Large intestine (tissue), 3 donors: ENCODE results near the gene FBXL17. TPM values are rescaled to one million over a fixed set of nuclear protein-coding genes. Genes with fewer than 3 reads are reported as not detected.
A peak's percentile ranks its signal among the peaks of the same experiment; 100 is the strongest.

Experiments used
- DNase-seq, 2 donors: peaks; one replicate each; pipeline versions ENCODE4 v3.0.0 to v3.0.0-alpha.2; 2013
- H3K27ac ChIP-seq: one replicate; pipeline ENCODE4 v1.5.1; 2013; ENCODE audit warnings: low read length
- H3K27me3 ChIP-seq: 2 replicates; pipeline ENCODE4 v1.6.1; 2013; ENCODE audit warnings: low read length; ENCODE audit not compliant: control insufficient read depth, insufficient read depth
- H3K36me3 ChIP-seq: 2 replicates; pipeline ENCODE4 v1.6.1; 2013; ENCODE audit warnings: low read length; ENCODE audit not compliant: control insufficient read depth, insufficient read depth
- H3K4me1 ChIP-seq: one replicate; pipeline ENCODE4 v1.6.1; 2013; ENCODE audit warnings: low read length; ENCODE audit not compliant: control insufficient read depth, insufficient read depth
- H3K4me3 ChIP-seq: one replicate; pipeline ENCODE4 v1.5.1; 2013; ENCODE audit warnings: low read length
- H3K9me3 ChIP-seq: one replicate; pipeline ENCODE4 v1.6.1; 2013; ENCODE audit warnings: mild to moderate bottlenecking, low read depth, low read length, moderate library complexity; ENCODE audit not compliant: control insufficient read depth
- WGBS: methylation state at CpG from one replicate; pipeline ENCODE4 v1.1.5; 2013; ENCODE audit warnings: low lambda C conversion rate; ENCODE audit not compliant: insufficient coverage; 5-methylcytosine and 5-hydroxymethylcytosine counted together
- polyA plus RNA-seq: library from polyadenylated mRNA; unstranded; fragments of 120-200 nt; gene quantifications from one replicate; pipeline ENCODE4 v1.2.1, GENCODE V29; 2013

FBXL17 gene
- polyA plus RNA-seq, 1 donor = 20.4 TPM

DNA sequence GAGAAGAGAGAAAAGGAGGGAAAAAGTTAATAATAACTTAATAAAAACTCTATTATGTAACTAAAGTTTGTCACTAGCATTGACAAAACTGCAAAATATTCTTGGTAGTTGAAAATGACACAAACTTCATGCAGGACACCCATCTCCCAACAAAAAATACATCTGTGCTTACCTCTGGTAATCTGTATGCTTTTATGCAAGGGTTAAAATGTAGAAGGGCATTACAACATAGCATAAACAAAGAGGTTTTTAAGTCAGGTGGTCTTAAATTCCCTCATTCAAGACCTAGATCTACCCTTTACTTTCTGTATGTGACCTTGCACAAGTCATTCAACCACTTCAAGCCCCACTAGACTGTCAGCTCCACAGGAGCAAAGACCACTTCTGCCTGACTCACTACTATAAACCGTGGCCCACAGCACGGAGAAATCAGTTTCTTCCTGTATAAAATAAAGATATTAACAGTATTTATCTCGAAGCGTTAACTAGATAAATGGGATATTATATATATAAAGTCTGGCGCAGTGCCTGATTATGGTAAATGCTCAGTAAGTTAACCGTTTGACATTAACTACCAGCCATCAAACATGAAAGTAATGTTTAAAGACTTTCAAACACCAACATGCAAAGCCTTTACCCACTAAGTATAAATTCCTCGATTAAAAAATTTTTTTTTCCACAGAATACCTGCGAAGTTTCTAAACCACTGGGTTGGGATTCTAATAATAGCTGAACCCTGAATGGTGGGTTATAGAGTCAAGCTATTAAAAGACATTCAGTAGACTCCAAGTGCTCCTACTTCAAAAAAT, 2.0 kb downstream of the FBXL17 start:
- peak overlapping the region; percentile 61 for H3K27ac ChIP-seq
- no peaks in the 10 kb centered on the region for H3K27me3 ChIP-seq
- DNase-seq = peak; percentile 24 to 55
- WGBS = no CpG with 5 or more reads among the region's 8 CpGs
- peaks cover 13% of the 10 kb centered on the region for H3K9me3 ChIP-seq
- peaks cover 9% of the 10 kb centered on the region for H3K4me1 ChIP-seq
- H3K4me3 ChIP-seq = peak overlapping the region; percentile 77
- H3K36me3 ChIP-seq = no peaks in the 10 kb centered on the region

DNA sequence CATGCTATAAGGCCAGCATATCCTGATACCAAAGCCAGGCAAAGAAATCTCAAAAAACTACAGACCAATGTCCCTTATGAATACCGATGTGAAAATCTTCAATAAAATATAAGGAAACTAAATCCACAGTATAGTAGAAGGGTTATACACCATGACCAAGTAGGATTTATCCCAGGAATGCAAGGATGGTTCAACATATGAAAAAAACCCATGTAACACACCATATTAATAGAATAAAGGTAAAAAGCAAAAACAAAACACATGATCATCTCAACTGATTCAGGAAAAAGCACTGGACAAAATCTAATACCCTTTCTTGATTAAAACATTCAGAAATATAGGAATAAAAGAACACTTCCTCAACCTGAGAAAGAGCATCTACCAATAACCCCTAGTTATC, 6.1 kb downstream of the FBXL17 start:
- H3K9me3 ChIP-seq = peaks cover 32% of the 10 kb centered on the region
- no peaks in the 10 kb centered on the region for H3K4me1 ChIP-seq
- no CpG with 5 or more reads among the region's 1 CpG for WGBS
- no peaks in the 10 kb centered on the region for H3K36me3 ChIP-seq
- no peak overlapping the region for H3K4me3 ChIP-seq
- no peak for DNase-seq
- H3K27ac ChIP-seq = no peak overlapping the region
- H3K27me3 ChIP-seq = no peaks in the 10 kb centered on the region

DNA sequence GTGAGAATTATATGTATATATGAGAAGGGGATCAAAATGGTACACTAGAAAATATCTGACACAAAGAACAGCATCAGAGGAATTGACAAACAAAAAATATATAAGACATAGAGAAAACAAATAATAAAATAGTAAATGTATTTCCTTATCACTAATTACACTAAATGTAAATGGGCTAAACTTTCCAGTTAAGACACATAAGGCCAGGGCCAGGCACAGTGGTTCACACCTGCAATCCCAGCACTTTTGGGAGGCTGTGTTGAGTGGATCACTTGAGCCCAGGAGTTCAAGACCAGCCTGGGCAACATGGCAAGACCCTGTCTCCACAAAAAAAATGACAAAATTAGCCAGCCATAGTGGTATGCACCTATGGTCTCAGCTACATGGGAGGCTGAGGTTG, 8.5 kb downstream of the FBXL17 start:
- DNase-seq = no peak
- Histone ChIP-seq H3K4me3 (no peak overlapping the region), H3K36me3 (no peaks in the 10 kb centered on the region), H3K27me3 (no peaks in the 10 kb centered on the region), H3K27ac (no peak overlapping the region), H3K4me1 (no peaks in the 10 kb centered on the region), H3K9me3 (peaks cover 32% of the 10 kb centered on the region)

DNA sequence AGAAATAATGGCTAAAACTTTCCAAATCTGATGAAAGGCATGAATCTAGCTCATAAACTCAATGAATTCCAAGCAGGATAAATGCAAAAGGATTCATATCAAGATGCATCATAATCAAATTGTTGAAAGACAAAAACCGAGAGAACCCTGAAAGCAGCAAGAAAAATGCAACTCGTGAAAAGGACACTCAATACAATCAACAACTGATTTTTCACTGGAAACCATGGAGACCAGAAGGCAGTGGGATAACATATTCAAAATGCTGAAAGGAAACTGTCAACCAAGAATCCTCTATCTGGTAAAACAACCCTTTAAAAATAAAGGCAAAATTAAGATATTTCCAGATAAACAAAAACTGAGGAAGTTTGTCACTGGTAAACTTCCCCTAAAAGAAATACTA, 9.5 kb downstream of the FBXL17 start:
- no peak overlapping the region for H3K4me3 ChIP-seq
- WGBS = 100% methylated on average over 2 of the region's 2 CpGs
- H3K4me1 ChIP-seq = no peaks in the 10 kb centered on the region
- peaks cover 32% of the 10 kb centered on the region for H3K9me3 ChIP-seq
- H3K36me3 ChIP-seq = no peaks in the 10 kb centered on the region
- DNase-seq = no peak
- no peak overlapping the region for H3K27ac ChIP-seq
- H3K27me3 ChIP-seq = no peaks in the 10 kb centered on the region

DNA sequence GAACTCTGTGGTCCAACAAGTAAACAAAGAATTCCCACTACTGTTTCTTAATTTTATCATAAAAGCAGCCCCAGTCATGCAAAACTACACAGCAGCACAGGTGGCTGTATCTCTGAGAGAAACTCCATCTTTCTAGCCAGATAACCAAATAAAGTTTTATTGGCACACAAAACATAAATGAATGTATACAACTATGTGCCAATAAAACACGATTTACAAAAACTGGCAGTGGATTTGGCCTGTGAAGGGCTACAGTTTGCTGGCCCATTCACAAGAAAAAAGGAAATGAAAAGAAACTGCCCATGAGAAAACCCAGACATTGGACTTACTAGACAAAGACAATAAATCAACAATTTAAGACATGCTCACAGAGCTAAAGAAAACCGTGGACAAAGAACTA, 10.6 kb downstream of the FBXL17 start:
- 78% methylated on average over 1 of the region's 2 CpGs for WGBS
- no peaks in the 10 kb centered on the region for H3K36me3 ChIP-seq
- no peaks in the 10 kb centered on the region for H3K4me1 ChIP-seq
- H3K9me3 ChIP-seq = peaks cover 28% of the 10 kb centered on the region
- H3K27ac ChIP-seq = no peak overlapping the region
- no peak for DNase-seq
- H3K4me3 ChIP-seq = no peak overlapping the region
- no peaks in the 10 kb centered on the region for H3K27me3 ChIP-seq

DNA sequence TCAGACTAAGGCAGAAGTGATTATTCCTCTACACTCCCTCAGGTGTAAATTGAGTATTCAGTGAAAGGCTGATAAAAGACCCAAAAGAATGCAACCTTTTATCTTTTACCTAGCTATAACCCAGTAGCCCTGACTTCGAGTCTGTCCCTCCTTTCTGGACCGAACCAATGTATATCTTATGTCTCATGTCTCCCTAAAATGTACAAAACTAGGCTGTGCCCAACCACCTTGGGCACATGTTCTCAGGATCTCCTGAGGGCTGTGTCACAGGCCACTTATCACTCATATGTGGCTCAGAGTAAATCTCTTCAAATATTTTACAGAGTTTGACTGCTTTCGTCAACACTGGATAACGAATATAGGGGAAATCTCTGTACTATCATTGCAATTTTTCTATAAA, 12.7 kb downstream of the FBXL17 start:
- no peaks in the 10 kb centered on the region for H3K4me1 ChIP-seq
- no peak overlapping the region for H3K27ac ChIP-seq
- H3K9me3 ChIP-seq = peaks cover 13% of the 10 kb centered on the region
- 86% methylated on average over 2 of the region's 4 CpGs for WGBS
- no peaks in the 10 kb centered on the region for H3K27me3 ChIP-seq
- no peak for DNase-seq
- H3K36me3 ChIP-seq = peaks cover 2% of the 10 kb centered on the region
- no peak overlapping the region for H3K4me3 ChIP-seq

DNA sequence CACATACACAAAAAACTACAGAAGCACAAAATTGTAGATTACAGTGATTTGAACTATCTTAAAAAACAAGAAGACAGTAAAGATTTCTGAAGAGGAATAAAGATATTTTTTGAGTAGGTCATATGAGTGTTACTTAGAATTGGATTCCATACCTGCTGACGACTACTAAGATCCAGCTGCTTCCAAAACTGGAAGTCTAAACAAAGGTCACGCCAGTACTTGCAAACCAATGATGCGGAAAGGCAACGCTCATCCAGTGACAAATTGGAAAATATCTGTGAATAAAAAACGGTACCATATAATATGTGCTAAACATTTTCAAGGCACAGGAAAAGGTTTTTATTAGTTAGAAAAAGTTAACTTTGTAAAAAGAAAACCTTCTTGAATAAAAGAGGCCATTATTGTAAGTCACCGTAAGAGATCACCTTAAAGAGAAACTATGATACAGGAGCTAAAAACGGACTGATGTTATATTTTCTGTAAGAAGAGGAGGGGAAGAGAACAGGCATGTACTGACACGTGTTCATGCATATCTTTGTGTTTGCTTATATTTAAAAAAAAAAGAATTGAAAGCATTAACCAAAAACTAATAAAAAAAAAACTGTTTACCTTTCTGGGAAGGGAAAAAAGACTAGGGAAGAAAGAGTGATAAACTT, 14.1 kb downstream of the FBXL17 start:
- no peak for DNase-seq
- H3K27ac ChIP-seq = no peak overlapping the region
- H3K9me3 ChIP-seq = peaks cover 5% of the 10 kb centered on the region
- H3K27me3 ChIP-seq = no peaks in the 10 kb centered on the region
- whole genome bisulfite sequencing = 26% methylated on average over 3 of the region's 8 CpGs
- no peak overlapping the region for H3K4me3 ChIP-seq
- H3K4me1 ChIP-seq = no peaks in the 10 kb centered on the region
- H3K36me3 ChIP-seq = peaks cover 2% of the 10 kb centered on the region

DNA sequence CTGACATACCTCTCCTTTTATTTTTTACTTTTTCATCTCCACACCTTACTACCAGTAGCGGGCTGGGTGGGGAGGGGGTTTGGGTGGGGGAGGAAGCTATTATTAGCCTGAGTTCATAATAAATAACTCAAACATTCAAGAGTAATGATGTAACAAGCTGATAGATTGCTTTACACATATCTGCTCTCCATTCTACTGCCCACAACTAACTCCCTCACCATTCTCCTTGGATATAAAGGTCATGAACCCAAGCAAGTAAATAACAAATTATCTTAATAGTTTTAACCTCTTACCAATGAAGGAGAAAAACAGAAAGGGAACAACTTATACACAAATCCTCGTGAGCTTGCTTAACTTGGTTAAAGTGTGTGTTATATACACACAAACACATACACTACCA, 15.4 kb downstream of the FBXL17 start:
- Histone ChIP-seq H3K36me3 (peaks cover 2% of the 10 kb centered on the region), H3K9me3 (no peaks in the 10 kb centered on the region), H3K4me3 (no peak overlapping the region), H3K27ac (no peak overlapping the region), H3K27me3 (no peaks in the 10 kb centered on the region), H3K4me1 (no peaks in the 10 kb centered on the region)
- WGBS = no CpG with 5 or more reads among the region's 2 CpGs
- DNase-seq = no peak

DNA sequence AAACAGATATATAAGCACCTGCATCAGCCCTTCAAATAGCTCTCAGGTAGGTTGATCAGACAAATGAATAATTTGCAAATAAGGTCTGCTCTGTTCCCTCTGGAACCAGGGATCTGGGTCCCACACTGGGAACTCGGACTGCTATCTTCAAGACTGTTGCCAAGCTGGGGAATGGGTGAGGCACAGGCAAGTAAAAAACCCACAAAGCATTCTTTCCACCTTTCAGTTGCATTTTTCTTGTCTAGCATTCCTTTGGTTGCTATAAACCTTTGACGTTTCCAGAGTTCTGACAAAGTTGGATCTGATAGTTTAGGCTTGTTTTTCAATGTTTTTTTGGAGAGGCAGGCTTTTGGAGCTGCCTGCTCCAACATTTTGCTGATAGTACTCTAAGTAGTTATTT, 20.1 kb downstream of the FBXL17 start:
- H3K36me3 ChIP-seq = peaks cover 2% of the 10 kb centered on the region
- WGBS = 100% methylated on average over 1 of the region's 2 CpGs

DNA sequence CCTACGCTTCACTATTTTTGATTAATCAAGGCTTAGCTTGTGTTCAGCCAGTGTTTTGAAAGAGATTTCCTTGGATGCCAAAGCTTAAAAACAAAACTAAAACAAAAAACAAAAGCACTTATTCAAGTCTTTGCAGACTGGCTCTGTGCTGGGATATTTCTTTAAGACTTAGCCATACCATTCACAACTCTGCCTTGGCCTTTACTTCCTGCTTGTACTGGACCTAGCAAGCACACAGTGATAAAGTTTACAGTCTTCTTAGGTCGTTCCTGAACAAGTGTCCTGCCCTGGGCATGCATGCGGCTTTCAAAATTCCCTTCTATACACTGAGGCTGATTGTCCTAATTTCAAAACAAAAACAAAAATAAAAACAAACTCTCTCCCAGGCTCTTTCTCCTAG, 20.7 kb downstream of the FBXL17 start:
- DNase-seq = no peak
- H3K27ac ChIP-seq = no peak overlapping the region
- peaks cover 2% of the 10 kb centered on the region for H3K36me3 ChIP-seq
- WGBS = 83% methylated on average over 1 of the region's 3 CpGs
- H3K4me3 ChIP-seq = no peak overlapping the region
- H3K27me3 ChIP-seq = no peaks in the 10 kb centered on the region
- H3K4me1 ChIP-seq = no peaks in the 10 kb centered on the region
- no peaks in the 10 kb centered on the region for H3K9me3 ChIP-seq

More for the DNA sequence above, 20.1 kb downstream of the FBXL17 start:
- Histone ChIP-seq H3K4me3 (no peak overlapping the region), H3K4me1 (no peaks in the 10 kb centered on the region), H3K27ac (no peak overlapping the region), H3K9me3 (no peaks in the 10 kb centered on the region), H3K27me3 (no peaks in the 10 kb centered on the region)
- DNase-seq = no peak

DNA sequence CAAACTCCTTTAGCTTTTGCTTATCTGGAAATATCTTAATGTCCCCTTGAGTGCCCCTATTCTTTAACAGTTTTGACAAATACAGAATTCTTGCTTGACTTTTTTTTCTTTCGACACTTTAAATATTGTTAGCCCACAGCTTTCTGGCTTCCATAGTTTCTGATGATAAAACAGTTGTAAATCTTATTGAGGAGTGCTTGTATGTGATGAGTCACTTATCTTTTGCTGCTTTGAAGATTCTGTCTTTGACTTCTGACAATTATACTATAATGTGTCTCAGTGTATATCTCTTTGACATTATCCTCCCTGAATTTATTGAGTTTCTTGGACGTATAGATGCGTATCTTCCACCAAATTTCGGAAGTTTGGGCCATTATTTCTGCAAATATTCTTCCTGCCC, 21.6 kb downstream of the FBXL17 start:
- Histone ChIP-seq H3K9me3 (no peaks in the 10 kb centered on the region), H3K4me3 (no peak overlapping the region), H3K27ac (no peak overlapping the region), H3K36me3 (peaks cover 2% of the 10 kb centered on the region), H3K4me1 (no peaks in the 10 kb centered on the region), H3K27me3 (no peaks in the 10 kb centered on the region)
- 90% methylated on average over 2 of the region's 4 CpGs for WGBS
- no peak for DNase-seq
